ENCODE measurements around the gene IQCN.

Gene IQCN

DNA sequence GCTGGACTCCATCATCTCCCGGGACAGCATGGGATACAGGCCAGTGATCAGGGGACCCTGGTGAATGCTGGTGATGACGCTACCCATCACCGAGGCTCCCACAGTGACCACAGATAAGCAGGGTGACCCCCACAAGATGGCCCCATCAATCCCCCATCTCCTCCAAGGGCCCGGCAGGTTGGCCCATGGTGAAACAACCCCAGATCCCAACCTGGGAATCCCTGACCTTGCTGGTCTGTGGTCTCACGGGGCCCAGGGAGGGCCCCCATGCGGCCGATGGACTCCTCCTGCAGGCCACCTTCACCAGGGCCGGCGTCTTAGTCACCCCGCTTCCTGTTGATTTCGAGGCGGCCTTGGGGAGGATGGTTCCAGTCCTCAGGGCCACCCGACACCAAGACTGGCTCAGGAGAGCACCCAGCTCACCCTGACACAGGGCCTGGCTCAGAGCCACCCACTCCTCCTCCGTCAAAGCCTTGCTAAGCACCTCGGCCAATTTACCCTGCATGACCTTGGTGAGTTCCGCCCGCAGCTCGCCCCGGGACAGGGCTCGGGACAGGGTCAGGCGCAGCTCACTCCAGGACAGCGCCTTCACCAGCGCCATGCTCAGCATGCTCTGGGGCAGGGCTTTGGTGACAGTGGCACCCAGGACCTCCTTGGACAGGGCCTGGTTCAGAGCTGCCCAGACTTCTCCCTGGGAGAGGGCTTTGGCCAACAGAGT lies 10.0 kb downstream of the IQCN start:
- DNase-seq (ENCODE audit: low read depth) = no peak

- DNase-seq (ENCODE audit: low read depth) = no peak
Measured at GRCh38 chr19:18263324-18264136, 10.7 kb downstream of the IQCN start.

DNA sequence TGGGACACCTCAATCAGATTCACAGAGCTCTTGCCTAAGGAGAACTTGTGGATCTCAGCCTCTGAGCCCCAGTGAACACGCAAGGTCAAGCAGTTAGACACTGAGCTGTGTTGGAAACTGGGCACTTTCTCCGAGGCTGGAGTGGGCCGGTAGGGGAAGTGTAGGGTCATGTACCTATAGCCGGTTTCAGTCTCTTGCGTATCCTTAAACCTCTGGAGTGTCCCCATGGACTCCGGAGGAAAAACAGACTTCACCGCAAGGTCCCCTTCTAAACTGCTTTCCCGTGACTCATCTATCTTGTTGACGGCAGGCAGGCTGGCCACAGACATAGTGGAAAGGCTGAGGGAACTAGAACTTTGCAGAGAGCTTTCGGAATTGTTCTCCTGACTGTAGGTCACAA lies 11.3 kb downstream of the IQCN start:
- DNase-seq (ENCODE audit: low read depth) = no peak

DNA sequence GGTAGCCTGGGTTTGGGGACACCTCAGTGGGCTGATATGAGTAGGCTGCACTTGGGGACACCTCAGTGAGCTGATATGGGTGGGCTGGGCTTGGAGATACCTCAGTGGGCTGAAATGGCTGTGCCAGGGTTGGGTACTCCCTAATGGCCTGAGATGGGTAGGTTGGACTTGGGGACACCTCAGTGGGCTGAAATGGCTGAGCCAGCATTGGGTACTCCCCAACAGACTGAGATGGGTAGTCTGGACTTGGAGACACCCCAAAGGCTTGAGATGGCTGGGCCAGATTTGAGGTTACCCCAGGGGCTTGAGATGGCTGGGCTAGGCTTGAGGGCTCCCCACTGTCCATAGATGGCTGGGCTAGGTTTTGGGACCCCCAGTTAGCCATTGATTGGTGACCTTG lies 12.1 kb downstream of the IQCN start:
- DNase-seq (ENCODE audit: low read depth) = no peak

DNA sequence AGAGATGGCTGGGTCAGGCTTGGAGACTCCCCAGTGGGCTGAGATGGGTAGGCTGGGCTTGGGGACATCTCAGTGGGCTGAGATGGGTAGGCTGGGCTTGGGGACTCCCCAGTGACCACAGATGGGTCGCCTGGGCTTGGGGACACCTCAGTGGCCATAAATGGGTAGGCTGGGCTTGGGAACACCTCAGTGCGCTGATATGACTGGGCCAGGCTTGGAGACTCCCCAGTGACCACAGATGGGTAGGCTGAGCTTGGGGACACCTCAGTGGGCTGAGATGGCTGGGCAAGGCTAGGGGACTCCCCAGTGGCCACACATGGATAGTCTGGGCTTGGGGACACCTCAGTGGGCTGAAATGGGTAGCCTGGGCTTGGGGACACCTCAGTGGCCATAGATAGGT lies 12.8 kb downstream of the IQCN start:
- DNase-seq (ENCODE audit: low read depth) = no peak

GRCh38 chr19:18259893-18260292 lies 14.4 kb downstream of the IQCN start:
- no peak for DNase-seq (ENCODE audit: low read depth)

DNA sequence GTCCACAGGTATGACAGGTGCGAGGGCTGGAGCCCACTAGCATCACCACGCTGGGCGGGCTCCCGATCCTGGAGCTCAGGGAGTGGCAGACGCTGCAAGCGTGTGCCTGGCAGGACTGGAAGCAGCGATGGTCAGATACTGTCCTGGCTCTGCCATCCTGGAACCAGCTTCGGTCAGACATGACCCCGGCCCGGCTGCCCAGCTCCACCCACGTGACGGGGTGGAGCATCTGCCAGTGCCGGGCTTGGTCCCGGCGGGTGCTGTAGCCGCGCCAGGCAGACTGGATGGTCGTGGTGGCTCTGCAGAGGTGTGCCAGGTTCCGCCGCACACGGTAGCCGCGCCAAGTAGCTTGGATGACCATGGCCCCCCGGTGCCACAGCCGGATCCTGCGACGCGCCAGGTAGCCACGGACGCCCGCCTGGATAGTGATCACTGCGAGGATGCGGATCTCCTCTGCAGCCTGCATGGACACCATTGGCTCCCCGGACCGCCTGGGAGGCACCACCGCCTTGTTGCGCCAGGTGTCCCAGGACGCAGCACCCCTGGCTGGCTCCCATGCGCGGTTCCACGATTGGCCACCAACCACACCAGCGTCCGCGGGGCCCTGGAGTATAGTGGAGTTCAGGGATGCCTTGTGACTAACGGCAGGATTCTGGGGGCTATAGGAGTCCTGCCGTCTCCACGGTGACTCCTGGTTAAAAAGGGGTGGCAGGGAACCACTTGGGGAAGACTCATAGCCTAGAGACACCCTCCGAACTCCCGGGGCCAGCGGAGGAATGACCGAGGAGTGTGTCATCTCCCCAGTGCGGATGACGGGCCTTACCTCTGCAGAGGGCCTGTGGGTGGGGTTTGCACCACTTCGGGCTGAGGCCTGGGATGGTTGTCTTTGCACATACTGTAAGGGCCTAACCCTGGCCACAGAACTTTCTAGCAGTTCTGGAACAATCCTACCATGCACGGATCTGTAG lies 16.5 kb downstream of the IQCN start:
- no peak for DNase-seq (ENCODE audit: low read depth)

- DNase-seq (ENCODE audit: low read depth) = no peak
Measured at GRCh38 chr19:18254546-18255503, 19.4 kb downstream of the IQCN start.

GRCh38 chr19:18253716-18254115 lies 20.5 kb downstream of the IQCN start:
- no peak for DNase-seq (ENCODE audit: low read depth)

- DNase-seq (ENCODE audit: low read depth) = no peak
Measured at GRCh38 chr19:18253130-18253529, 21.1 kb downstream of the IQCN start.

DNA sequence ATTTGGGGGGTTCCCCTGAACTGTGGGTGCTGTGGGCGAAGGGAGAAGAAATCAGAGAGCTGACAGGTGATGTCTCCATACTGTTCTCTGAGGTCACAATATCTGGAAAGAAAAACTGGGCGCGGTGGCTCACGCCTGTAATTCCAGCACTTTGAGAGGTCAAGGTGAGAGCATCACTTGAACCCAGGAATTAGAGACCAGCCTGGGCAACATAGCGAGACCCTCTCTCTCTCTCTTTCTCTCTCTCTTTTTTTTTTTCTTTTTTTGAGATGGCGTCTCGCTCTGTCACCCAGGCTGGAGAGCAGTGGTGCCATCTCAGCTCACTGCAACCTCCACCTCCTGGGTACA lies 21.9 kb downstream of the IQCN start:
- no peak for DNase-seq (ENCODE audit: low read depth)

DNA sequence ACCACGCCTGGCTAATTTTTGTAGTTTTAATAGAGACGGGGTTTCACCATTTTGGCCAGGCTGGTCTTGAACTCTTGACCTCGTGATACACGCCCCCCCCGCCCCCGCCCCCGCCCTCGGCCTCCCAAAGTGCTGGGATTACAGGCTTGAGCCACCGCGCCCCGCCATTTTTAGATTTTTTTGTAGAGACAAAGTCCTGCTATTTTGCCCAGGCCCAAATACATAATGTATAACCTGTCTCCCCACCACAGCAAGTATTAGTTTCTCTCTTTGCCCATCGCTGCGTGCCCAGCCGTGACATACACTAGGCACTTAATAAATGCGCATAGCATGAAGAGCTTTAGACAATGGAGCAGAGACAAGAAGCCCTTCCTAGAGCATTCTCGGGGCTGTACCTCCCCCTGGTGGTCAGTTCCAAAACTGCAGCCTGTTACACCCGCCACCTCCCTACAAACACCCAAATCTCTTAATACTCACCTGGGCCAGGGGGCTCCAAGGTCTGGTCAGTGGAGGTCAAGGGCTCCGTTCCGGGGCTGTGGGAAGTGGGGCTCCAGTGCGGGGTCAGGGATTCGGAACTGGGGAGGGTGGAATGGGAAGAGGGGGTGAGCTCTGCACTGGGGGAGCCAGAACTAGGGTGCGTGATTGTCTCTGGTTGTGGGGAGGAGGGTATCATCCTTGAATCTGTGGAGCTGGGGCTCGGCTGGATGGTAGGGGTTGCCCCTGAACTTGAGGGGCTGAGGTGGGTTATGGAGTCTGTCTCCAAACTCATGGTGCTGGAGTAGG lies 22.5 kb downstream of the IQCN start:
- peak; percentile 33 for DNase-seq (ENCODE audit: low read depth)

DNA sequence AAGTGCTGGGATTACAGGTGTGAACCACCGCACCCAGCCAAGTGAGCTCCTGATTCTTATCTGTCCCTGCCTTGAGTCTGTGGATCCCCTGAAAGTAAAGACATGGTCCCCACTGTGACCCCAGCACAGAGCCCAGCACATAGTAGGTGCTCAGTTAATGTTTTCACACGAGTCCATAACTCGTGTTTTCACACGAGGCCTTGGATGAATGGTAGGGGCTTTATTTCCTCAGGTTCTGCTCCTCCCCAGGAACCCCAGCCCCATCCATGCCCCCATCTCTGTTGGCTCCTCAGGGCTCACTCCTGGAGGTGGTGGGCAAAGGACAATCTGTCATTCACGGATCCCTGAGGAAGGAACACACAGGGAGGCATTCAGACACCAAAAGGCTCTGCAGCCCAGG lies 24.4 kb downstream of the IQCN start:
- DNase-seq (ENCODE audit: low read depth) = no peak

DNA sequence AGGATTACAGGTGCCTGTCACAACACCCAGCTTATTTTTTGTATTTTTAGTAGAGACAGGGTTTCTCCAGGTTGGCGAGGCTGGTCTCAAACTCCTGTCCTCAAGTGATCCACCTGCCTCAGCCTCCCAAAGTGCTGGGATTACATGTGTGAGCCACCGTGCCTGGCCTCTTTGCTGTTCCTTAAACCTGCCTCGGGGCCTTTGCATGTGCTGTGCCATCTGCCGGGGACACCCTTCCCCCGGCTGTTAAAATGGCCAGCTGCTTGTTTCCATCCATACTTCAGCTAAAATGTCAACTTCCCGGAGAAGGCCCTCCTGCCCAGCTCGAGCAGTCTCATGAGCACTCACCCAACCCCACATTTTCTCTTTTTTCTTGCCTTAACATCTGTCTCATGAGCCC lies 29.0 kb downstream of the IQCN start:
- DNase-seq (ENCODE audit: low read depth) = no peak

DNA sequence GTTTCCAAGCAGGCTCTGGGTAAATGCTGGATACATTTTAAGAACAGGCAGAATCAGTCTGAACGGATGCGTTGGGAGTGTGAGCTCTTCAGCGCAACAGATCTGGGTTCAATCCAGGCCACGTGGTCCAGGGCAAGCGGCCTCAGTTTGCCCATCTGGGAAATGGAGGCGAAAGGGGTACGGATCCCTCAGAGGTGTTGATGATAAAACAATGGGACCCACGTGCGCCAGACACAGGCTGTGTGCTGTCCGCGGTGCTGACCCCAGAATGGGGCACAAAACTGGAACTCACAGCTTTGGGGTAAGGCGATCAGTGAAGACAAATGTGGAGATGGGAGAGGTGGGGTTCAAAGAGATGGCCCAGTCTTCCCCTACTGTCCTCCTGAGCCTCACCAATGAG lies 34.9 kb downstream of the IQCN start:
- DNase-seq (ENCODE audit: low read depth) = no peak

- DNase-seq (ENCODE audit: low read depth) = no peak
Measured at GRCh38 chr19:18234194-18234593, 40.1 kb downstream of the IQCN start.

GRCh38 chr19:18233224-18233825 lies 40.9 kb downstream of the IQCN start:
- DNase-seq (ENCODE audit: low read depth) = no peak

DNA sequence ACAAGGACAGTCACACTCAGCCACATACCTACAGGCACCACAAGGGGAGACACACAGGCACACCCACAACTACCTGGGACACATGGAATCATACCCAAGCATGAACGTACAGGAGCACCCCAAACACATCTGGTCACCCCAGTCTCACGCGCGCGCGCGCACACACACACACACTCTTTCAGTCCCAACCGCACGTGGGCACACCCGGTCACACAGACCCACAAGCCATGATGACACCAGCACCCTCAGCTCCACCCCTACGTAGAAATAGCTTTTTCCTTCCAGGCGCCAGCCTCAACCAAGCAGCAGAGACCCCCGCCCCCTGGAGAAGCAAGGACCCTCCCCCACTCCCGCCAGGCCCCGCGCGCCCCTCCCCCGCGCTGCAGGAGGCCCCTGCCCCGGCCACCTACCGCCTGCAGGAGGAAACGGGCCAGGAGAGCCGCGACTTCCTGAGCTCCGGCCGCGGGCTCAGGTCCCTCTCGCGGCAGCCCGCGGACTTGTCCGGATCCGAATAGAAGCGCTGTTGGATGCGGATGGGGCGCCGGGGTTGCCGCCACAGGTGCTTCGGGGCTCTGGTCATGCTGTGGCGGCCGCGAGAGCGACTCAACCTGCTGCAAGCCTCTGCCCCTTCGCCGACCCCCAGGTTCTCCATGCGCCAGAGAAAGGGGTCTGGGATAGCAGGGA lies 41.6 kb downstream of the IQCN start:
- no peak for DNase-seq (ENCODE audit: low read depth)

DNA sequence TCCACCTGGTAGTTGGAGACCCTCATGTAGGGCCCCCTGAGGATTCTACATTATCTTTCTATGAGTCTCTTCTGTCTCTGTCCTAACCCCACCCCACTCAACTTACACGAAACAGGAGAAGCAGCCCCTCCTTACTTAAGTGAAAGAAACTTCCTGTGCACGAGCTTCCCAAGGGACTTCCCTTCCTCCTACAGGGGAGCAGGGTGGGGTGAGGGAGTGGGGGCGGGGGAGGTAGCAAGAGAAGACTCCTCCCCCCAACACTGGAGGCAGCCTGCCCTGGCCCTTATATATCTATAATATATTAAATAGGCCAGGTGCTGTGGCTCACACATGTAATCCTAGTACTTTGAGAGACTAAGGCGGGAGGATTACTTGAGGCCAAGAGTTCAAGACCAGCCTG lies 42.5 kb downstream of the IQCN start:
- DNase-seq (ENCODE audit: low read depth) = no peak
